GM12873 (cell line): ENCODE measurements around the gene KCTD8.
A peak's percentile ranks its signal among the peaks of the same experiment; 100 is the strongest.

Source experiments
- TF ChIP-seq, protein P1 (sequence below): IDR thresholded peaks from 2 replicates; pipeline ENCODE4 v1.5.1; 2012; ENCODE audit warnings: low read depth, mild to moderate bottlenecking, moderate library complexity, low read length, control low read depth; ENCODE audit not compliant: insufficient read depth; ENCODE audit errors: missing control alignments

KCTD8 gene

DNA sequence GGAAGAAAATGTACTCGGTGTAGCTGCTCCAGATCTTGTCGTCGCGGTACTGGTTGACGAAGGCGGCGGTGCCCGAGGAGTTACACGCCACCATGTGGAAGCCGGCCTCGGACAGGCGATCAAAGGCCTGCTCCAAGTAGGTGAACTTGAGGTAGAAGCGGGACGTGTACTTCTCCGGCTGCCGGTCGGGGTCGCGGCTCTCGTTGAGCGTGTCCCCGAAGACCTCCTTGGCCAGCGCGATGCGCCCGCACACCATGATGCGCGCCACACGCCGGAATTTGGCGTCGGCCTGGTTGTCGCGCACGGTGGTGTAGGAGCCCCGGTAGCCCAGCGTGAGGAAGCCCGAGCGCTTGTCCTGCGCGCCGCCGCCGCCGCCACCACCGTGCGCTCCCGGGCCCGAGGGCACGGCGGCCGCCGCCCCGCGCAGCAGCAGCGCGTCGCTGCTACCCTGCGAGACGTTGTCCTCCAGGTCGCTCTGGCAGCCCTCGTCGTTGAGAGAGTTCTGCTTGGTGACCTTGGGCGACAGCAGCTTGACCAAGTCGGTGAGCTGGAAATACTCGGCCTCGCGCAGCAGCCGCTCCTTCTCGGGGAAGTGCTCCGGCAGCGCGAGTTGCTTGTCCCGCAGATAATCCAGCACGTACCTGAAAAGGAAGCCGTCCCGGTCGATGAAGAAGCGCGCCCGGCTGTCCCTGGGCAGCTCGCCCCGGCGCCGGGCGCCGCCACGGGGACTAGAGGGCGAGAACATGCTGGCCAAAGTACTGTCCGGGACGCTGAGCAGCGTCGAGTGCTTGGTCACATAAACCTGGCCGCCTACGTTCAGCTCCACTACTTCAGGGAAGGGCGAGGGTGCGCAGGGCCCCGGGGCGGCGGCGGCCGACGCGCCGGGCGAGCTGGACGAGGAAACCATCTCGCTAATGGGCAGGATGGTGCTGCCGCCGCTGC, 775 bp downstream of the KCTD8 start:
- TF ChIP-seq, protein P1, sequence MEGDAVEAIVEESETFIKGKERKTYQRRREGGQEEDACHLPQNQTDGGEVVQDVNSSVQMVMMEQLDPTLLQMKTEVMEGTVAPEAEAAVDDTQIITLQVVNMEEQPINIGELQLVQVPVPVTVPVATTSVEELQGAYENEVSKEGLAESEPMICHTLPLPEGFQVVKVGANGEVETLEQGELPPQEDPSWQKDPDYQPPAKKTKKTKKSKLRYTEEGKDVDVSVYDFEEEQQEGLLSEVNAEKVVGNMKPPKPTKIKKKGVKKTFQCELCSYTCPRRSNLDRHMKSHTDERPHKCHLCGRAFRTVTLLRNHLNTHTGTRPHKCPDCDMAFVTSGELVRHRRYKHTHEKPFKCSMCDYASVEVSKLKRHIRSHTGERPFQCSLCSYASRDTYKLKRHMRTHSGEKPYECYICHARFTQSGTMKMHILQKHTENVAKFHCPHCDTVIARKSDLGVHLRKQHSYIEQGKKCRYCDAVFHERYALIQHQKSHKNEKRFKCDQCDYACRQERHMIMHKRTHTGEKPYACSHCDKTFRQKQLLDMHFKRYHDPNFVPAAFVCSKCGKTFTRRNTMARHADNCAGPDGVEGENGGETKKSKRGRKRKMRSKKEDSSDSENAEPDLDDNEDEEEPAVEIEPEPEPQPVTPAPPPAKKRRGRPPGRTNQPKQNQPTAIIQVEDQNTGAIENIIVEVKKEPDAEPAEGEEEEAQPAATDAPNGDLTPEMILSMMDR: no peak

DNA sequence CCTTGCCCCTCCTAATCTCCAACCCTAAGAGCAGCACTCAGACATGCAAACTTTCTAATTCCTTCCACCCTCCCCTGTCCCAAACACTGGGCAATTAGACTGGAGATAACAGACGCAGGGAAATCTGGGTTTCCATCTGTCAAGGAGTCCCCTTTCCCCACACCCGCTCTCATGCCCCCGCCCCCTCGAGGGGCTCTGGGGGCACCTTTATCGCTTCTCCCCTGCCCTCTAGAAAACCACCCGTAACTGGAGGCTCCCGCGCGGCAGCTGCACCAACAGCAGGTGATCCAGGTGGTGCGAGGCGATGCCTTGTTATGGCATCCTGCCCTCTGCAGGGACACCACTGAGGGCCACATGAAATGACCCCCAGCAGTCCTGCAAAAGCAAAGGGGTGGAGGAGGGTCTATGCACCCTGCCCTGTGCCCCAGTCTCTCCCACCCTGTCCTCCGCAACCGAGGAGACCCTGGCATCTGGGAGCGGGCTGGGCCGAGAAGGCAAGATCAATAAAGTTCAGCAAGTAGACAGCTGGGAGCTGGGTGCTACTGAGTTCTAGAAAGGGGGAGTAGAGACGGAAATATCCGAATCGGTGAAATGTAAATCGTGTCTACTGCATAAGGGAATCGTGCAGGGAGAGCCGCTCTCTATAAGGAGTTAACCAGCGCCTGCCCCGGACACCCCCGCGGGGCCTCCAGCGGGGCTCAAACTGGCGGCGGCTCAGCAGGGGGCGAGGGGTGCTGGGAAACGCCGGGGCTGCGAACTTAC, 1.6 kb downstream of the KCTD8 start:
- TF ChIP-seq, protein P1: no peak

DNA sequence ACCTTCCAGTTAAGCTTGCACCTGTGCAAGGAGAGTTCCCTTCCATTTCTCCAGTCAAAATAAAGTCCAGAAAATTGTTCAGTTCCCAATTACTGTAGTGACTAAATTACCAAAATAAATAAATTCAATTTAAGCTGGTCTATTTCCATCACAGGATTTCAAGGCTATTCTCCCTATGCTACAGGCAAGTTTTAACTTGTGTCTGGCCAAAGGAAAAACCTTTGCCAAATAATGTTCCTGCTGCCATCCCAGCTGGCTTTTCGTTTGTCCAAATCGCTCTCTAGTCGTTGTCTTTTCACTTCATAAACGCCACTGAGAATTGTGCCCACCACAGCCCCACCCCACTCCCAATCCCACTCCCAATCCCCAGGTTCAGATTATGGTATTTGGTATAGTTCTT, 2.4 kb downstream of the KCTD8 start:
- TF ChIP-seq, protein P1: no peak

DNA sequence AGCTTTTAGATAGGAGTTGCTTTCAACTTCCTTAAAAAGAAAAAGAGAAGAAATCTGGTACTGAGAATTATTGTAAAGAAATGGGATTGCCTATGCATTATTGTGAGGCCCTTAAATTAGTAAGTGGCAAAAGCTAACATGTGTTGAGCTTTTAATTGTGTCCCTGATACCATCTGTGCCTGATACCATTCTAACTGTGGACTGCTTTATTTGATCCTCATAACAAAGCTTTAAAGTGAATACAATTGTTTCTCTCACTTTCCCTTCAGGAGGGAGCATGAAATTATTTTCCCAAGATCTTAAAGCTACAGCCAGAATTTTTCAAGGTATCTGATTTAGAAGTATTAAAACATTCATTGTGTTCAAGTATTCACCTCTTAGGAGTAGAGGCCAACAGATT, 9.9 kb downstream of the KCTD8 start:
- TF ChIP-seq, protein P1: no peak

DNA sequence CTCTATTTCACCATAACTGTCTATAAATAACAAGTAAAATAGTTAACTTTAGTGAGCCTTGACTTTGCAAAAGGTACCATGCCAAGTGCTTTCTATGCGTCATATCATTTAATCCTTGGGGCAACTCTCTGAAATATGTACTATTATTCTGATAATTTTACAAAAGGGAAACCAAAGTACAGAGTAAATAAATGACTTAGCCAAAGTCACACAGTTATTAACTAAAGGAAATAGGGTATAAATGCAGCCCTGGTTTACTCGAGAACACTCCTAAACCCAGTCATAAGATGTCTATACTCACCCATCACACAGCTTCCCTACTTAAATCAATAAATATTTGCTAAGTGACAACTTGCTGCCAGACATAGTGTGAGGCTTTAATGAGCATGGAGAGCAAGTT, 14.4 kb downstream of the KCTD8 start:
- TF ChIP-seq, protein P1: no peak

DNA sequence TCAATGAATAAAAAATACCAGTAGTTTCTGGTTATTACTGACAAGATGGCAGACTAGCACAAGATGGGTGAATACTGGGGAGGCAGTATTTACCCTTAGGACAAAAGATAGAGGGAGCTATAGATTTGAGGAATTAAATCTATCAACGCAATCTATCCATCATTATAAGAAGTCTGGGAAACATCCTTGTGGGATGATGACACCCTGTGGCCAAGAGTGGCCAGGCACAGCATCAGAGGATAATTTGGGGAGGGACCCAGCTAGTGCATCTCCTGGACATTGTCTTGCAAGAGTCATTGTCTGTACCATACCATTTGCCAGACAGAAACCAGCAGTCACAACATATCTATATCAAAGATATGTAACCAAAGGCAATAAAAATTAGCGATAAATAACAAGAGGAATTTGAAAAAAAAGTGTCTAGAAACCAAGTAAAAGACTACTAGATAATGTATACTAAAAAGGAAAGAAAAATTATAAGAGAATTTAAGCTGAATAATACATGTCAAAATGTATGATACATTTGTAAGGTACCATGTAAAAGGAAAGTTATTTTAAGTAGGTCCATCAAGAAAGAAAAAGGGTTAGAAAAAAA, 22.9 kb downstream of the KCTD8 start:
- TF ChIP-seq, protein P1: peak; percentile 10

DNA sequence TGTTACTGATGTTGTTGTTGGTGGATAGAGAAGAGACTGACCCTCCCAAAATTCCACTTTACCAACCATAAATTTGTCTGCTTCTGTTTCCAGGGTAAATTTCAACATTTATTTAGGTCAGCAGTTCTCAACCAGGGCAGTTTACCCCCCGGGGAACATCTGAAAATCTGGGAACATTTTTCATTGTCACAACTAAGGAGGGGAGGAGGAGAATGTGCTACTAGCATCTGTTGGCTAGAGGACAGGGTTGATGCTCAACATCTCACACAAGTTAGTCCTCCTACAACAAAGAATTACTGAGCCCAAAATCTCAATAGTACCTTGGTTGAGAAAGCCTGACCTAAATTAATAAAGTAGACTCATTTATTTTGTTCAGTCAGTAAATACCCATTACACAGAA, 25.7 kb downstream of the KCTD8 start:
- TF ChIP-seq, protein P1: no peak
